Measurements from ENCODE around the gene PGBD2.
"Not testable (repeated sequence)": the region's sequence is repeated elsewhere in the genome, so short reads cannot be mapped to it uniquely, and the experiment has no call there.

GRCh38 chr1:248927283-248927682 lies 21.2 kb downstream of the PGBD2 start:
- not testable (repeated sequence) for TF ChIP-seq POU2F2, POLR2AphosphoS5 (IDR thresholded peaks at IDR 0.05; ENCODE audit: low read depth, low read length)

All from GM12891 (cell line).